NCI-H146 (cell line): ENCODE data around the gene SLC35F3.
A peak's percentile ranks its signal among the peaks of the same experiment; 100 is the strongest.
"Not testable (repeated sequence)": the region's sequence is repeated elsewhere in the genome, so short reads cannot be mapped to it uniquely, and the experiment has no call there.

Source experiments
- DNase-seq: peaks from one replicate; lab custom pipeline; 2025; lab: John Stamatoyannopoulos, UW

Gene SLC35F3

GRCh38 chr1:234107416-234108021 is 203.0 kb downstream of the SLC35F3 start:
- no peak for DNase-seq

GRCh38 chr1:234108921-234109320 is 204.4 kb downstream of the SLC35F3 start:
- no peak for DNase-seq

DNA sequence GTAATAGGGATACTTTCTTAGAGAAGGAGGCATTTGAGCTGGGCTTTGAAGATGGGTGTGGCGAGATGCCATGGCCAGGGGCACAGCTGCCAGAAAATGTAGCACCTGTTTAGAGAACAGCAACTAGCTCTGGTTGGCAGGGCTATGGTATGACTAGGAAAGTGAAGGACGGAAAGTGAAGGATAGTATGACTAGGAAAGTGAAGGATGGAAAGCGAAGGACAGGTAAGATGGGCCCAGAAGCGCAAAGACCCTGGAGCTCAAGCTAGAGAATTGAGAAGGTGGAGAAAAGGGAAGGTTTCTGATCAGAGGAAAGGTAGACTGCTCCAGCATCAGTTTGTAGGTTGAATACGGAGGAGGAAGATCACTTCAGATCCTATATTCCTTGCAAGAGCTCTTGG is 205.4 kb downstream of the SLC35F3 start:
- no peak for DNase-seq

DNA sequence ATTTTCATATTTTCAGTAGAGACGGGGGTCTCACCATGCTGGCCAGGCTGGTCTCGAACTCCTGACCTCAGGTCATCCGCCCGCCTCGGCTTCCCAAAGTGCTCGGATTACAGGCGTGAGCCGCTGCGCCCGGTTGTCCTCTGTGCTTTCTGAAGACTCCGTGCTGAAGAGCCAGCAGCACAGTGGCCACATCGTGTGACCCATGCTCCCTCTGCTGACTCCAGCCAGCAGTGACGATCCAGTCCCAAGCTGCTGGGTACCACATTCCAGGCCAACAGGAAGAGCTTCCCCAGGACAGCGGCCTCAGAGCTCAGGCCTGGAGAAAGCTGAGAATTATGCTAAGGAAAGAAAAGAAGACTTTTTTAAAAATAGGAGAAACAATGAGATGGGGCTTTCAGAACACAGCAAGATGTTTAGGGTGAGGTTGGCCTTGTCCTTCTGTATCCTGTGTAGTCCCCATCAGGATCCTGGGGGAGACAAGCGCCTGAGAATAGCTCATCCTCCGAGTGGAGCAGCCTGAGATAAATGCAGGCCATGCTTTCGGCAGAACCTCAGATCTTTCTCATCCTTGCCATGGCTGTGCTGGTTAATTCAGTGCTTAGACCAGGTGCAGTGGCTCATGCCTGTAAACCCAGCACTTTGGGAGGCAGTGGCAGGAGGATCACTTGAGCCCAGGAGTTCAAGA is 207.1 kb downstream of the SLC35F3 start:
- peak; percentile 21 for DNase-seq

GRCh38 chr1:234114648-234115307 is 210.3 kb downstream of the SLC35F3 start:
- DNase-seq: peak; percentile 45

GRCh38 chr1:234118911-234119310 is 214.4 kb downstream of the SLC35F3 start:
- no peak for DNase-seq

DNA sequence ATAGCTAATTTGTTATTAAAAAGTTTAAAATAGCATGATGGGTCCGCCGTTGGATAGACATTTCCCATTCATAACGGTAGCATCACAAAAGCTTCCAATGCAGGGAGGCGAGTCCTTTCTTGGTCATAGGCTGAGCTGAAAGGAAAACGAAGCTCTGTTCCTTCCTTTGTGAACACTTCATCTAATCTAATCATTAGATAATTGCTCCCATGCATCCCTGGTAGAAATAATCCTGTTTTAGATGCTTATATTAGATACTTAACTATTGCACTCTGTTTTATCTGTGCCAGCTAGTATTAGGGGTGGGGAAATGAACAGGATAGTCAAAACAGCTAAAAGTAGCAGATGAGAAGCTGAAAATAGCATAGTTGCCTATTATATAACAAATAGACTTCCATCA is 215.0 kb downstream of the SLC35F3 start:
- DNase-seq: no peak

GRCh38 chr1:234120327-234120944 is 216.0 kb downstream of the SLC35F3 start:
- DNase-seq: no peak

- DNase-seq: not testable (repeated sequence)
Observed at GRCh38 chr1:234121659-234122058, 217.2 kb downstream of the SLC35F3 start.

GRCh38 chr1:234122571-234122970 is 218.1 kb downstream of the SLC35F3 start:
- not testable (repeated sequence) for DNase-seq

- no peak for DNase-seq
Observed at GRCh38 chr1:234123867-234124266, 219.4 kb downstream of the SLC35F3 start.

GRCh38 chr1:234125283-234125682 is 220.8 kb downstream of the SLC35F3 start:
- peak; percentile 51 for DNase-seq

DNA sequence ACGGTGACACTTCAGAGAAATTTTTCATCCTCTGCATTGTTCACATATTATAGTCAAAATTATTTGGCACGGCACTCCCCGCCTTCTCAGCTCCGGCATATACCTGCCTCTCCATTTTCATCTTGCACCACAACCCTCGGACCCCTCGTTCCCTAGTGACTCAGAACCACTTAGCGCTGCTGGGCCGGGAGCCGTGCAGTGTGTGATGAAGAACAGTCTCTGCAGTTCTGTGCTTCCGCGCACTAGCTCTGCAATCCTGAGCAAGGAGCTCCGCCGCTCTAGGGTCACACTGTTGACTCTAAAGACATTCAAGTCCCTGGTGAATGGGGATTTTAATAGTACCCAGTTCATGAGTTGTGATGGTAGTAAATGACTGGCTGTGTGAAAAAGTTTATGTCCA is 221.2 kb downstream of the SLC35F3 start:
- no peak for DNase-seq

GRCh38 chr1:234127026-234127671 is 222.7 kb downstream of the SLC35F3 start:
- DNase-seq: no peak

DNA sequence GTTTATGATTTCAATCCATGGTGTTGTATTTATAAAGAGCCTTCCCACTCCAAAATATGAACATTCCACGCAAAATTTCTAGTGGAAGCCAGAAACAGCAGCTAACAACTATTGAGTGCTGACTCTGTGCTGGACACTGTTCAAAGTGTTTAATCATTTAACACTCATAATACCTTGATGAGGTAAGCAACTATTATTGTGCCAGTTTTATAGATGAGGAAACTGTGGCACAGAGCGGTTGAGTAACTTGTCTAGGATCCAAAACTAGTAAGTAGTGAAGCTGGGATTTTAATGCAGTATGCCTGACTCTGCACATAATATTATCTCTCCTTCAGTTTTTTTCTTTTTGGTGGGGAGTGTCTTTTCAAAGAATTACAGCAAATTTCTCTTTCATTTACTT is 228.3 kb downstream of the SLC35F3 start:
- no peak for DNase-seq

- no peak for DNase-seq
Observed at GRCh38 chr1:234134878-234135277, 230.4 kb downstream of the SLC35F3 start.

GRCh38 chr1:234135501-234135900 is 231.0 kb downstream of the SLC35F3 start:
- DNase-seq: no peak

DNA sequence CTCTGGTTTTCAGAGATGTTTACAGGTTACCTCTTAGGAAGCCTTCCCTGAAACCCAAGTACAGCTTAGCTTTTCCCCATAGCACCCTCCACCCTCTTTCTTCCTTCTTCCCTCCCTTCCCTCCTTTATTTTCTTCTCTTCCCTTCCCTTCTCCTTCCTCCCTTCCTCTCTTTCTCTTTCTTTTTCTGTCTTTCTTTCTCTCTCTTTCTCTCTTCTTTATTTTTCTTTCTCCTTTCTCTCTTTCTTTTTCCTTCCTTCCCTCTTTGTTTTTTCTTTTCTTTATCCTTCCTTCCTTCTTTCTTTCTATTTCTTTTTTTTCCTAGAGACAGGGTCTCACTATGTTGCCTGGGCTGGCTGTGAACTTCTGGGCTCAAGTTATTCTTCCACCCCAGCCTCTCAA is 231.6 kb downstream of the SLC35F3 start:
- DNase-seq: no peak

GRCh38 chr1:234139966-234140365 is 235.5 kb downstream of the SLC35F3 start:
- no peak for DNase-seq

GRCh38 chr1:234140388-234140787 is 235.9 kb downstream of the SLC35F3 start:
- DNase-seq: no peak

DNA sequence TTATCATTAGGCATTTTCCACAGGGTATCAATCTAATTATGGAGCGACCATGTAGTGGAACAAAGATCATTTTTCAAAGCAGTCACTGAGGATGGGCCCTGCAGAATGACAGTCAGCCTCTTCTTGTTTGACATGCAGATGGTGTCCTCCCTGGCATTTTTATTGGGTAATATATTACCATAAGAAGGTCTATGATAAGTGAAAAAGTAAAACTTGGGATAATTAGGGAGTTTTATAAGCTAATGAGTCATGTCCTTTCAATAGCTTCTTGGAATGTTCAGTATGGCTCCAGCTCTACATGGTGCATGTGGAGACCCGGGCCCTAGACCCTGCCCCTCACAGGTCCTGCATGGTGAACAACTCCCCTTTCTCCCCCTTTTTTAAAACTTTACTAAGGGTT is 236.5 kb downstream of the SLC35F3 start:
- no peak for DNase-seq

- DNase-seq: no peak
Observed at GRCh38 chr1:234143681-234144080, 239.2 kb downstream of the SLC35F3 start.
